Measurements from ENCODE around the gene ZNF334. TPM values are rescaled to one million over a fixed set of nuclear protein-coding genes. Genes with fewer than 3 reads are reported as not detected.

The ZNF334 gene
- total RNA-seq (2014; rRNA removed; shearing (Covaris generic)) = not detected in 2 replicates
- not detected in 2 replicates for polyA plus RNA-seq (2015; cell fraction: cytosol; rRNA removed)
- polyA plus RNA-seq (2015; cell fraction: nucleus; rRNA removed) = not detected in 2 replicates

GRCh38 chr20:46512943-46513844, at the start of gene ZNF334:
TSS of gene ZNF334 (minus strand) at chr20:46513559. CDS start at chr20:46512102, 1,457 bp downstream.
- DNase-seq (ENCODE audit: low read depth) = no peak

- peak; percentile 36 for DNase-seq (ENCODE audit: low read depth)
These were observed 49.2 kb upstream of the ZNF334 start for GRCh38 chr20:46562373-46563169.

GRCh38 chr20:46562009-46562372, 48.6 kb upstream of the ZNF334 start:
- no peak for DNase-seq (ENCODE audit: low read depth)

- no peak for DNase-seq (ENCODE audit: low read depth)
These were observed 46.5 kb upstream of the ZNF334 start for GRCh38 chr20:46559685-46560440.

GRCh38 chr20:46559001-46559400, 45.6 kb upstream of the ZNF334 start:
- DNase-seq (ENCODE audit: low read depth) = no peak

- DNase-seq (ENCODE audit: low read depth) = peak; percentile 87
These were observed 45.2 kb upstream of the ZNF334 start for GRCh38 chr20:46558511-46558959.

- peak; percentile 62 for DNase-seq (ENCODE audit: low read depth)
These were observed 44.0 kb upstream of the ZNF334 start for GRCh38 chr20:46557231-46557956.

GRCh38 chr20:46555370-46555956, 42.1 kb upstream of the ZNF334 start:
- DNase-seq (ENCODE audit: low read depth) = no peak

GRCh38 chr20:46554828-46555227, 41.5 kb upstream of the ZNF334 start:
- no peak for DNase-seq (ENCODE audit: low read depth)

- no peak for DNase-seq (ENCODE audit: low read depth)
These were observed 40.6 kb upstream of the ZNF334 start for GRCh38 chr20:46553926-46554325.

- DNase-seq (ENCODE audit: low read depth) = peak; percentile 54
These were observed 39.4 kb upstream of the ZNF334 start for GRCh38 chr20:46552460-46553420.

GRCh38 chr20:46551522-46552381, 38.4 kb upstream of the ZNF334 start:
- DNase-seq (ENCODE audit: low read depth) = no peak

GRCh38 chr20:46550461-46550860, 37.1 kb upstream of the ZNF334 start, which contains the start of gene OCSTAMP:
TSS of gene OCSTAMP (minus strand) at chr20:46550654. CDS start at chr20:46550560, 94 bp downstream.
- DNase-seq (ENCODE audit: low read depth) = no peak

GRCh38 chr20:46549188-46549972, 36.0 kb upstream of the ZNF334 start:
- no peak for DNase-seq (ENCODE audit: low read depth)

GRCh38 chr20:46548688-46549087, 35.3 kb upstream of the ZNF334 start:
- no peak for DNase-seq (ENCODE audit: low read depth)

GRCh38 chr20:46547995-46548394, 34.6 kb upstream of the ZNF334 start:
- DNase-seq (ENCODE audit: low read depth) = no peak

- DNase-seq (ENCODE audit: low read depth) = no peak
These were observed 33.6 kb upstream of the ZNF334 start for GRCh38 chr20:46546936-46547335.

Measured in HT1080 (cell line).